ENCODE data around the gene FBRSL1.

- TF ChIP-seq, protein P1, sequence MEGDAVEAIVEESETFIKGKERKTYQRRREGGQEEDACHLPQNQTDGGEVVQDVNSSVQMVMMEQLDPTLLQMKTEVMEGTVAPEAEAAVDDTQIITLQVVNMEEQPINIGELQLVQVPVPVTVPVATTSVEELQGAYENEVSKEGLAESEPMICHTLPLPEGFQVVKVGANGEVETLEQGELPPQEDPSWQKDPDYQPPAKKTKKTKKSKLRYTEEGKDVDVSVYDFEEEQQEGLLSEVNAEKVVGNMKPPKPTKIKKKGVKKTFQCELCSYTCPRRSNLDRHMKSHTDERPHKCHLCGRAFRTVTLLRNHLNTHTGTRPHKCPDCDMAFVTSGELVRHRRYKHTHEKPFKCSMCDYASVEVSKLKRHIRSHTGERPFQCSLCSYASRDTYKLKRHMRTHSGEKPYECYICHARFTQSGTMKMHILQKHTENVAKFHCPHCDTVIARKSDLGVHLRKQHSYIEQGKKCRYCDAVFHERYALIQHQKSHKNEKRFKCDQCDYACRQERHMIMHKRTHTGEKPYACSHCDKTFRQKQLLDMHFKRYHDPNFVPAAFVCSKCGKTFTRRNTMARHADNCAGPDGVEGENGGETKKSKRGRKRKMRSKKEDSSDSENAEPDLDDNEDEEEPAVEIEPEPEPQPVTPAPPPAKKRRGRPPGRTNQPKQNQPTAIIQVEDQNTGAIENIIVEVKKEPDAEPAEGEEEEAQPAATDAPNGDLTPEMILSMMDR (IDR thresholded peaks at IDR 0.05): no peak
- no peak for TF ChIP-seq POLR2A (IDR thresholded peaks at IDR 0.05)
Observed at GRCh38 chr12:132445884-132446632, 43.9 kb upstream of the FBRSL1 start.
